GM12878 (cell line): ENCODE data around the gene CITED1.

Experiments
- ATF2 ChIP-seq: IDR thresholded peaks from 2 replicates; pipeline ENCODE4 v1.6.1; 2012; ENCODE audit warnings: low read length, inconsistent platforms
- BCLAF1 ChIP-seq: fragments of 450-650 bp; IDR thresholded peaks from 2 replicates; pipeline ENCODE4 v1.6.1; 2017; ENCODE audit warnings: antibody characterized with exemption, mild to moderate bottlenecking, moderate library complexity
- BHLHE40 ChIP-seq, 2 experiments: fragments of 450-650 bp in 1 of 2; IDR thresholded peaks; 2 replicates each; pipeline ENCODE4 v1.6.1; 2011 to 2017; ENCODE audit warnings: low read depth in 2 of 2, borderline replicate concordance in 1 of 2, improper control_type of control experiment in 1 of 2, low read length in 1 of 2, mild to moderate bottlenecking in 1 of 2
- DPF2 ChIP-seq: fragments of 450-650 bp; IDR thresholded peaks from 2 replicates; pipeline ENCODE4 v1.6.1; 2017; ENCODE audit warnings: mild to moderate bottlenecking
- REST ChIP-seq: IDR thresholded peaks from 2 replicates; pipeline ENCODE4 v1.6.1; 2012; ENCODE audit warnings: mild to moderate bottlenecking, low read depth, low read length
- SMARCA5 ChIP-seq: fragments of 450-650 bp; IDR thresholded peaks from 2 replicates; pipeline ENCODE4 v1.6.1; 2017; ENCODE audit warnings: mild to moderate bottlenecking
- SRF ChIP-seq, 2 experiments: IDR thresholded peaks; 2 replicates each; pipeline ENCODE4 v1.6.1; 2011; ENCODE audit warnings: low read depth in 2 of 2, low read length in 2 of 2, mild to moderate bottlenecking in 1 of 2, moderate library complexity in 1 of 2
- TAF1 ChIP-seq: IDR thresholded peaks from 2 replicates; pipeline ENCODE4 v1.6.1; 2011; ENCODE audit warnings: mild to moderate bottlenecking, low read depth, low read length, borderline replicate concordance
- TF ChIP-seq, protein P1 (sequence below), 3 experiments: IDR thresholded peaks in 2 of 3; conservative IDR thresholded peaks in 1 of 3; 2 replicates each; pipeline ENCODE4 v1.5.1; 2011; ENCODE audit warnings: low read depth in 3 of 3, low read length in 3 of 3, mild to moderate bottlenecking in 3 of 3, control low read depth in 2 of 3, moderate library complexity in 2 of 3, inconsistent platforms in 1 of 3, mixed read lengths in 1 of 3; ENCODE audit not compliant: control insufficient read depth in 2 of 3, insufficient read depth in 1 of 3; ENCODE audit errors: extremely low read depth in 1 of 3
- TF ChIP-seq, protein P2 (sequence below): IDR thresholded peaks from 2 replicates; pipeline ENCODE4 v1.6.1; 2011; ENCODE audit warnings: low read depth, mild to moderate bottlenecking, low read length, moderate library complexity, borderline replicate concordance; ENCODE audit errors: extremely low read depth

GRCh38 chrX:72306851-72307645 is 1.3 kb upstream of the CITED1 start:
- TF ChIP-seq REST: no peak
- TF ChIP-seq, protein P1, sequence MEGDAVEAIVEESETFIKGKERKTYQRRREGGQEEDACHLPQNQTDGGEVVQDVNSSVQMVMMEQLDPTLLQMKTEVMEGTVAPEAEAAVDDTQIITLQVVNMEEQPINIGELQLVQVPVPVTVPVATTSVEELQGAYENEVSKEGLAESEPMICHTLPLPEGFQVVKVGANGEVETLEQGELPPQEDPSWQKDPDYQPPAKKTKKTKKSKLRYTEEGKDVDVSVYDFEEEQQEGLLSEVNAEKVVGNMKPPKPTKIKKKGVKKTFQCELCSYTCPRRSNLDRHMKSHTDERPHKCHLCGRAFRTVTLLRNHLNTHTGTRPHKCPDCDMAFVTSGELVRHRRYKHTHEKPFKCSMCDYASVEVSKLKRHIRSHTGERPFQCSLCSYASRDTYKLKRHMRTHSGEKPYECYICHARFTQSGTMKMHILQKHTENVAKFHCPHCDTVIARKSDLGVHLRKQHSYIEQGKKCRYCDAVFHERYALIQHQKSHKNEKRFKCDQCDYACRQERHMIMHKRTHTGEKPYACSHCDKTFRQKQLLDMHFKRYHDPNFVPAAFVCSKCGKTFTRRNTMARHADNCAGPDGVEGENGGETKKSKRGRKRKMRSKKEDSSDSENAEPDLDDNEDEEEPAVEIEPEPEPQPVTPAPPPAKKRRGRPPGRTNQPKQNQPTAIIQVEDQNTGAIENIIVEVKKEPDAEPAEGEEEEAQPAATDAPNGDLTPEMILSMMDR (IDR thresholded peaks at IDR 0.05 in 2 of 3, conservative IDR thresholded peaks at IDR 0.05 in 1 of 3; ENCODE audit: control insufficient read depth in 2 of 3, extremely low read depth in 1 of 3, insufficient read depth in 1 of 3, low read depth in 3 of 3, low read length in 3 of 3): no peak
- no peak for TF ChIP-seq ATF2
- TF ChIP-seq BHLHE40 (IDR thresholded peaks at IDR 0.05; ENCODE audit: borderline replicate concordance in 1 of 2, low read depth in 2 of 2, low read length in 1 of 2): no peak
- no peak for TF ChIP-seq TAF1
- TF ChIP-seq DPF2: no peak
- TF ChIP-seq, protein P2, sequence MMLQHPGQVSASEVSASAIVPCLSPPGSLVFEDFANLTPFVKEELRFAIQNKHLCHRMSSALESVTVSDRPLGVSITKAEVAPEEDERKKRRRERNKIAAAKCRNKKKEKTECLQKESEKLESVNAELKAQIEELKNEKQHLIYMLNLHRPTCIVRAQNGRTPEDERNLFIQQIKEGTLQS: no peak
- TF ChIP-seq SMARCA5: no peak
- TF ChIP-seq SRF (IDR thresholded peaks at IDR 0.05; ENCODE audit: low read depth in 2 of 2, low read length in 2 of 2): no peak
- no peak for TF ChIP-seq BCLAF1
